K562 (cell line): ENCODE measurements around the gene MOSPD3. TPM values are rescaled to one million over a fixed set of nuclear protein-coding genes. Genes with fewer than 3 reads are reported as not detected.

Experiments
- ARID3B ChIP-seq: fragments of 250-450 bp; sonication (Bioruptor Pico); IDR thresholded peaks from 2 replicates; pipeline ENCODE4 v1.4.0; 2020; ENCODE audit warnings: borderline replicate concordance
- CAMTA2 ChIP-seq: fragments of 250-450 bp; sonication (Bioruptor Pico); conservative IDR thresholded peaks from 2 replicates; pipeline ENCODE4 v1.5.1; 2022
- CBX8 ChIP-seq: fragments of 200-600 bp; sonication (generic); IDR thresholded peaks from 2 replicates; pipeline ENCODE4 v1.6.1; 2012; ENCODE audit warnings: borderline replicate concordance, mixed run types, low read depth, mild to moderate bottlenecking, moderate library complexity, mixed read lengths, low read length, control low read depth, inconsistent platforms; ENCODE audit not compliant: poor library complexity, severe bottlenecking; ENCODE audit errors: extremely low read depth
- CEBPB ChIP-seq: fragments of 450-650 bp; IDR thresholded peaks from 2 replicates; pipeline ENCODE4 v1.6.1; 2016; ENCODE audit warnings: missing genetic modification characterization, missing compliant biosample characterization
- DMBX1 ChIP-seq: fragments of 250-450 bp; sonication (Bioruptor Pico); IDR thresholded peaks from 2 replicates; pipeline ENCODE4 v1.8.0; 2022; ENCODE audit warnings: inconsistent platforms, mild to moderate bottlenecking, moderate library complexity, borderline replicate concordance
- FOXM1 ChIP-seq, 2 experiments: fragments of 450-650 bp in 1 of 2; sonication (generic) in 1 of 2; formaldehyde crosslinking in 1 of 2; IDR thresholded peaks; 2 replicates each; pipeline versions ENCODE4 v1.6.1 to v1.9.0; 2017 to 2022; ENCODE audit warnings: low read depth in 2 of 2, mild to moderate bottlenecking in 2 of 2, missing genetic modification reagents in 1 of 2, moderate library complexity in 1 of 2
- JUNB ChIP-seq: fragments of 450-650 bp; formaldehyde crosslinking; conservative IDR thresholded peaks from 2 replicates; pipeline ENCODE4 v1.4.0; 2020; ENCODE audit warnings: mild to moderate bottlenecking
- JUND ChIP-seq, 2 experiments: IDR thresholded peaks; 2 replicates in 1 of 2; 3 replicates in 1 of 2; pipeline ENCODE4 v1.6.1; 2011; ENCODE audit warnings: borderline replicate concordance in 2 of 2, low read depth in 2 of 2, low read length in 2 of 2, improper control_type of control experiment in 1 of 2, missing biosample characterization in 1 of 2, missing genetic modification characterization in 1 of 2, missing genetic modification reagents in 1 of 2
- KLF13 ChIP-seq: fragments of 450-650 bp; IDR thresholded peaks from 2 replicates; pipeline ENCODE4 v1.6.1; 2016; ENCODE audit warnings: missing genetic modification characterization, low read depth, mild to moderate bottlenecking, missing compliant biosample characterization, moderate library complexity, borderline replicate concordance
- MYBL2 ChIP-seq, 2 experiments: fragments of 450-650 bp in 1 of 2; sonication (generic) in 1 of 2; formaldehyde crosslinking in 1 of 2; IDR thresholded peaks; 2 replicates each; pipeline versions ENCODE4 v1.6.1 to v1.8.1; 2017 to 2022; ENCODE audit warnings: borderline replicate concordance in 1 of 2, inconsistent platforms in 1 of 2, low read depth in 1 of 2, mild to moderate bottlenecking in 1 of 2, missing genetic modification reagents in 1 of 2, moderate library complexity in 1 of 2
- MYC ChIP-seq, 2 experiments: fragments of 250-450 bp in 1 of 2; sonication (Bioruptor Pico) in 1 of 2; IDR thresholded peaks; 2 replicates each; pipeline versions ENCODE4 v1.5.1 to v1.6.1; 2012 to 2021; ENCODE audit warnings: low read depth in 2 of 2, borderline replicate concordance in 1 of 2, improper control_type of control experiment in 1 of 2, low read length in 1 of 2, mild to moderate bottlenecking in 1 of 2, moderate library complexity in 1 of 2
- NFRKB ChIP-seq: fragments of 450-650 bp; IDR thresholded peaks from 2 replicates; pipeline ENCODE4 v1.6.1; 2016; ENCODE audit warnings: low read depth
- POLR2G ChIP-seq: fragments of 200-400 bp; formaldehyde crosslinking; IDR thresholded peaks from 2 replicates; pipeline ENCODE4 v1.6.1; 2017; ENCODE audit warnings: low read depth, mild to moderate bottlenecking, antibody characterized with exemption, low read length, moderate library complexity
- RBBP5 ChIP-seq: fragments of 200-600 bp; sonication (generic); IDR thresholded peaks from 2 replicates; pipeline ENCODE4 v1.6.1; 2012; ENCODE audit warnings: borderline replicate concordance, mild to moderate bottlenecking, low read length, control low read depth, inconsistent platforms; ENCODE audit not compliant: insufficient read depth, poor library complexity, severe bottlenecking
- RBFOX2 ChIP-seq: fragments of 200-400 bp; formaldehyde crosslinking; IDR thresholded peaks from 2 replicates; pipeline ENCODE4 v1.6.1; 2017; ENCODE audit warnings: low read depth, mild to moderate bottlenecking, low read length, moderate library complexity
- SUPT5H ChIP-seq: fragments of 450-650 bp; IDR thresholded peaks from 2 replicates; pipeline ENCODE4 v1.6.1; 2016
- polyA plus RNA-seq, 8 experiments: library from polyadenylated mRNA; depleted of rRNA in 4 of 8; stranded (reverse) in 5 of 8; unstranded in 3 of 8; fragments of >200 nt; fragmentation: Nextera tagmentation in 2 of 8; fragmentation: Illumina TruSeq in 1 of 8; extraction: Ambion mirVana in 2 of 8; extraction: Trizol in 1 of 8; gene quantifications; 2 replicates each; pipeline versions ENCODE4 v1.2.1 to v1.2.3, GENCODE V29; 2011 to 2014; ENCODE audit warnings: inconsistent platforms in 1 of 8, missing spikeins in 1 of 8
- total RNA-seq, 7 experiments: library from RNA; depleted of rRNA in 6 of 7; stranded (reverse); fragments of >200 nt in 6 of 7; fragmentation: Illumina TruSeq in 2 of 7; extraction: Trizol in 2 of 7; gene quantifications; 2 replicates each; pipeline versions ENCODE4 v1.2.1 to v1.2.3, GENCODE V29; 2011 to 2021; ENCODE audit warnings: low replicate concordance in 1 of 7
- TF ChIP-seq, protein P1 (sequence below), 2 experiments: fragments of 450-650 bp; IDR thresholded peaks; 2 replicates each; pipeline ENCODE4 v1.6.1; 2016
- TF ChIP-seq, protein P2 (sequence below): fragments of 200-800 bp; sonication (Bioruptor generic); IDR thresholded peaks from 2 replicates; pipeline ENCODE4 v1.6.1; 2017; ENCODE audit warnings: missing genetic modification characterization, missing compliant biosample characterization

Gene MOSPD3
- total and polyA plus RNA-seq, 9 of the 15 experiments (the other 6 are each of a cell fraction or from before 2014, with no cell fraction given), result 1.4 to 32.1 (median 7.3) TPM

DNA sequence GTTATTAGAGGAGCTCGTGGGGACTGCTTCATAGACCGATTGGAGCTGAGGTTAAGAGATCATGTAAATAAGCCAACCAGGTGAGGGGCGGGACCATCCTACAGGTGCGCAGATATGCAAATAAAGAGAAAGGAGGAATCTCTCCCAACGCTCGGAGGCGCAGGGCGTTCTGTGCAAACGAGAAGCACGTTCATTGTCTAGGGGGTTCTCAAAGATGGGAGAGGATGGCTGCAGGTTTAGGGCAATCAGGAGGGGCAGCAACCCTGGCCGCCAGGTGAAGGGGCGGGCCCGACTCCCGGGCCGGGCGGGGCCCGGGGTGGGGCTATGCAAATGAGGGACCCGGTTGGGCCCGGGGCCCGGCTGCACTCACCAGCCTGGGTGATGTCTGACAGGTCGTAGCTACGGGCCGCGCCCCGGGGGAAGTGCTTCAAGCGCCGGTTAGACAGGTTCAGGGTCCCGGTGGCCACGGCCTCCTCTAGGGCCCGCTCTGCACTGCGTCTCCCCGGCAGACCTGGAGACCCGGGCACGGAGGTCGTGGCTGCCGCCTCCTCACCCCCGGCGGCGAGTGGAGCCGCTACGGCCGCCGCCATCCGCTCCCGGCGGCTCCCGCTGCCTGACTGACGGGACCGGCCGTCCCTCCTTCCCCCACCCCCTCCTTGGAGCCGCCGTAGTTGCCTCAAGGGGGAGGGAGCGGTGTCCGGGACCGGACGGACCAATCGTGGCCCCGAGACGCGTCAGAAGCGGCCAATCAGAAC is 26.7 kb upstream of the MOSPD3 start, which contains the start of gene LRCH4 (continued):
- TF ChIP-seq ARID3B, result peak; percentile 65; the same call in 1 of the 2 replicates
- TF ChIP-seq JUND (IDR thresholded peaks at IDR 0.05; ENCODE audit: borderline replicate concordance, low read depth, low read length), result no peak; the same call in 1 of the 2 replicates
- TF ChIP-seq JUND (tag; IDR thresholded peaks at IDR 0.05; ENCODE audit: borderline replicate concordance, low read depth, low read length), result peak; percentile 65; the same call in 1 of the 3 replicates
- peak; percentile 86; the same call in 1 of the 2 replicates for TF ChIP-seq MYBL2 (IDR thresholded peaks at IDR 0.05; ENCODE audit: low read depth)
- TF ChIP-seq MYBL2 (CRISPR knock-in tag; IDR thresholded peaks at IDR 0.05; ENCODE audit: borderline replicate concordance), result no peak
- peak; percentile 62; the same call in 1 of the 2 replicates for TF ChIP-seq KLF13 (tag)
- TF ChIP-seq JUNB, result 0 out of 2 replicates have a peak, but pooled peaks have one; percentile 7
- peak; percentile 91; the same call in 1 of the 2 replicates for TF ChIP-seq CAMTA2 (CRISPR knock-in tag)
- TF ChIP-seq CEBPB (tag), result no peak
- TF ChIP-seq POLR2G, result peak; percentile 99
- TF ChIP-seq RBBP5, result peak; percentile 43
- TF ChIP-seq CBX8, result no peak
- TF ChIP-seq, protein P1, sequence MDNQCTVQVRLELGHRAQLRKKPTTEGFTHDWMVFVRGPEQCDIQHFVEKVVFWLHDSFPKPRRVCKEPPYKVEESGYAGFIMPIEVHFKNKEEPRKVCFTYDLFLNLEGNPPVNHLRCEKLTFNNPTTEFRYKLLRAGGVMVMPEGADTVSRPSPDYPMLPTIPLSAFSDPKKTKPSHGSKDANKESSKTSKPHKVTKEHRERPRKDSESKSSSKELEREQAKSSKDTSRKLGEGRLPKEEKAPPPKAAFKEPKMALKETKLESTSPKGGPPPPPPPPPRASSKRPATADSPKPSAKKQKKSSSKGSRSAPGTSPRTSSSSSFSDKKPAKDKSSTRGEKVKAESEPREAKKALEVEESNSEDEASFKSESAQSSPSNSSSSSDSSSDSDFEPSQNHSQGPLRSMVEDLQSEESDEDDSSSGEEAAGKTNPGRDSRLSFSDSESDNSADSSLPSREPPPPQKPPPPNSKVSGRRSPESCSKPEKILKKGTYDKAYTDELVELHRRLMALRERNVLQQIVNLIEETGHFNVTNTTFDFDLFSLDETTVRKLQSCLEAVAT (IDR thresholded peaks at IDR 0.05), result peak in 1 of 2 experiments; percentile 28; a peak in 1 of 4 replicates
- peak; percentile 26; the same call in 1 of the 2 replicates for TF ChIP-seq NFRKB
- peak; percentile 99 for TF ChIP-seq RBFOX2
- no peak for TF ChIP-seq DMBX1 (CRISPR knock-in tag)
- peak; percentile 67; the same call in 1 of the 2 replicates for TF ChIP-seq MYC (IDR thresholded peaks at IDR 0.05; ENCODE audit: low read depth, low read length)
- TF ChIP-seq MYC (CRISPR knock-in tag; IDR thresholded peaks at IDR 0.05; ENCODE audit: borderline replicate concordance, low read depth), result peak; percentile 87; the same call in 1 of the 2 replicates
- peak; percentile 99 for TF ChIP-seq SUPT5H
- TF ChIP-seq, protein P2, sequence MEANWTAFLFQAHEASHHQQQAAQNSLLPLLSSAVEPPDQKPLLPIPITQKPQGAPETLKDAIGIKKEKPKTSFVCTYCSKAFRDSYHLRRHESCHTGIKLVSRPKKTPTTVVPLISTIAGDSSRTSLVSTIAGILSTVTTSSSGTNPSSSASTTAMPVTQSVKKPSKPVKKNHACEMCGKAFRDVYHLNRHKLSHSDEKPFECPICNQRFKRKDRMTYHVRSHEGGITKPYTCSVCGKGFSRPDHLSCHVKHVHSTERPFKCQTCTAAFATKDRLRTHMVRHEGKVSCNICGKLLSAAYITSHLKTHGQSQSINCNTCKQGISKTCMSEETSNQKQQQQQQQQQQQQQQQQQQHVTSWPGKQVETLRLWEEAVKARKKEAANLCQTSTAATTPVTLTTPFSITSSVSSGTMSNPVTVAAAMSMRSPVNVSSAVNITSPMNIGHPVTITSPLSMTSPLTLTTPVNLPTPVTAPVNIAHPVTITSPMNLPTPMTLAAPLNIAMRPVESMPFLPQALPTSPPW, result peak; percentile 99
- no peak; the same call in 1 of the 2 replicates for TF ChIP-seq FOXM1 (IDR thresholded peaks at IDR 0.05; ENCODE audit: low read depth)
- peak; percentile 92 for TF ChIP-seq FOXM1 (CRISPR knock-in tag; IDR thresholded peaks at IDR 0.05; ENCODE audit: low read depth)
